Breast epithelium (tissue), 4 donors: ENCODE results near the gene CAMLG. TPM values are rescaled to one million over a fixed set of nuclear protein-coding genes. Genes with fewer than 3 reads are reported as not detected.

Experiments used
- DNase-seq, 2 donors: peaks; one replicate each; pipeline ENCODE4 v3.0.0-alpha.2; 2019; ENCODE audit warnings: low spot score in 2 of 2
- H3K27ac ChIP-seq, 2 donors: fragments of 200-600 bp; sonication (generic) in 1 of 2; one replicate each; pipeline ENCODE4 v1.5.1; 2016 to 2019; ENCODE audit warnings: mild to moderate bottlenecking in 1 of 2
- H3K27me3 ChIP-seq, 2 donors: fragments of 200-600 bp; sonication (generic) in 1 of 2; one replicate each; pipeline versions ENCODE4 v1.5.1 to v1.6.0; 2017 to 2019; ENCODE audit warnings: control low read depth in 1 of 2, mild to moderate bottlenecking in 1 of 2
- H3K36me3 ChIP-seq: fragments of 200-600 bp; one replicate; pipeline ENCODE4 v1.5.1; 2019
- H3K4me1 ChIP-seq, 2 donors: fragments of 200-600 bp; sonication (generic); one replicate each; pipeline ENCODE4 v1.5.1; 2016 to 2019; ENCODE audit warnings: control low read depth in 1 of 2
- H3K4me3 ChIP-seq, 3 donors: fragments of 200-600 bp; sonication (generic); 1 replicate in 2 of 3; 2 replicates in 1 of 3; pipeline ENCODE4 v1.5.1; 2016 to 2019; ENCODE audit warnings: mild to moderate bottlenecking in 3 of 3, moderate library complexity in 2 of 3
- H3K9me3 ChIP-seq, 2 donors: fragments of 200-600 bp; sonication (generic) in 1 of 2; one replicate each; pipeline ENCODE4 v1.5.1; 2016 to 2019; ENCODE audit warnings: control low read depth in 1 of 2
- CTCF ChIP-seq, 3 donors: fragments of 450-650 bp; IDR thresholded peaks; one replicate each; pipeline ENCODE4 v1.5.1; 2016 to 2017; ENCODE audit warnings: antibody characterized with exemption in 3 of 3, mild to moderate bottlenecking in 3 of 3, moderate library complexity in 3 of 3
- POLR2A ChIP-seq: fragments of 450-650 bp; IDR thresholded peaks from one replicate; pipeline ENCODE4 v1.6.1; 2016; ENCODE audit warnings: antibody characterized with exemption, mild to moderate bottlenecking, moderate library complexity
- POLR2AphosphoS5 ChIP-seq, 3 donors: sonication (generic); formaldehyde crosslinking; IDR thresholded peaks; one replicate each; pipeline ENCODE4 v1.6.1; 2017; ENCODE audit warnings: antibody characterized with exemption in 3 of 3
- intact Hi-C: fragments of 100-400 bp; cut with DNase I; formaldehyde crosslinking; loops from one replicate; pipeline ENCODE4 v1.15.1; 2023; ENCODE audit warnings: low total_unique reads
- total RNA-seq, 3 donors: library from RNA; depleted of rRNA; stranded (reverse); fragments of >200 nt; gene quantifications; one replicate each; pipeline ENCODE4 v1.1.0, GENCODE V29; 2016

CAMLG gene
- total RNA-seq, 3 donors from 2014 or later = 41.4 to 57.4 (median 53.4) TPM

DNA sequence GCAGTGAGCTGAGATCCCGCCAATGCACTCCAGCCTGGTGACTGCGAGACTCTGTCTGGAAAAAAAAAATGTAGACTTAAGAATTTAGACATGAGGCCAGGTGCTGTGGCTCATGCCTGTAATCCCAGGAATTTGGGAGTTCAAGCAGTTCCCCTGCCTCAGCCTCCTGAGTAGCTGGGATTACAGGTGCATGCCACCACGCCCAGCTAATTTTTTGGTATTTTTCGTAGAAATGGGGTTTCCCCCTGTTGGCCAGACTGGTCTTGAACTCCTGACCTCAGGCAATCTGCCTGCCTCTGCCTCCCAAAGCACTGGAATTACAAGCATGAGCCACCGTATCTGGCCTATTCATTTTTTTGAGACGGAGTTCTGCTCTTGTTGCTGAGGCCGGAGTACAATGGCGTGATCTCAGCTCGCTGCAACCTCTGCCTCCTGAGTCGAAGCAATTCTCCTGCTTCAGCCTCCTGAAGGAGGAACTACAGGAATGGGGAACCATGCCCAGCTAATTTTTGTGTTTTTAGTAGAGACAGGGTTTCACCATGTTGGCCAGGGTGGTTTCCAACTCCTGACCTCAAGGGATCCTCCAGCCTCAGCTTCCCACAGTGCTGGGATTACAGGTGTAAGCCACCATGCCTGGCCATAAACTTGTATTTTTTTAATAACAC, 34.2 kb downstream of the CAMLG start:
- no peaks in the 10 kb centered on the region for H3K27me3 ChIP-seq
- no peak for DNase-seq
- H3K36me3 ChIP-seq = peaks cover 7% of the 10 kb centered on the region
- H3K27ac ChIP-seq = no peak overlapping the region
- H3K4me1 ChIP-seq = no peaks in the 10 kb centered on the region
- no peak overlapping the region for H3K4me3 ChIP-seq
- no peaks in the 10 kb centered on the region for H3K9me3 ChIP-seq
- intact Hi-C loops = no loop called here
- no peak for TF ChIP-seq CTCF (IDR thresholded peaks at IDR 0.05)
- no peak for TF ChIP-seq POLR2AphosphoS5 (IDR thresholded peaks at IDR 0.05)
- no peak for TF ChIP-seq POLR2A

GRCh38 chr5:134777366-134777765, 39.0 kb downstream of the CAMLG start:
- no peak overlapping the region for H3K4me3 ChIP-seq
- intact Hi-C loops = no loop called here
- H3K4me1 ChIP-seq = no peaks in the 10 kb centered on the region
- peaks cover 8% of the 10 kb centered on the region for H3K36me3 ChIP-seq
- DNase-seq = no peak
- H3K27ac ChIP-seq = no peak overlapping the region
- no peaks in the 10 kb centered on the region for H3K9me3 ChIP-seq
- TF ChIP-seq POLR2AphosphoS5 (IDR thresholded peaks at IDR 0.05) (no peak), CTCF (IDR thresholded peaks at IDR 0.05) (no peak), POLR2A (no peak)
- no peaks in the 10 kb centered on the region for H3K27me3 ChIP-seq

DNA sequence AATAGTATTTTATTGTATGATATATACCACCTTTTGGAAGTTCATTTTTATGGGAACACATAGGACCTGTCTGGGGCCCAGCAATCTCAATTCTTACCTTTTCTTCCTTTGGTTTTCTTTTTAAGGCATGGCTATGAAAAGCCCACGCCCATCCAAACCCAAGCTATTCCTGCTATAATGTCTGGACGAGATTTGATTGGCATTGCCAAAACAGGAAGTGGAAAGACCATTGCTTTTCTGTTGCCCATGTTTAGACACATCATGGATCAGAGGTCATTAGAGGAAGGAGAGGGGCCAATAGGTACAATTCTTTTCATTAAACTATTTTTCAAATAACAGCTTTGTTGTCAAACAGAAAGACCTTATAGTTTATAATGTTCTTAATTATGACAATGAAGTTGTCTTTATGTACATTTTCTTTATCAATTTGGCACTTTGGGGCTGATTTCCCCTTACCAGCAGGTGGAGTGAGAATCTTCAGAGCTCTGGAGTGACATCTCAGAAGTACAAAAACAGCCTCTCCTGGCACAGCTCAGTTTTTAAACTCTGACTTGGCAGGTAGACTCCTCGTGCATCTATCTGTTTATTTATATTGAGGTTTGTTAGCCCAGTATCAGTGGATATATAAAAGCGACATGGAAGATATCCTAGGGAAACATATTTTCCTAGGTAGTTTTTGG, 46.0 kb downstream of the CAMLG start:
- H3K36me3 ChIP-seq = no peaks in the 10 kb centered on the region
- no peaks in the 10 kb centered on the region for H3K4me1 ChIP-seq
- no peak for DNase-seq
- intact Hi-C loops = no loop called here
- TF ChIP-seq POLR2A = no peak
- TF ChIP-seq POLR2AphosphoS5 (IDR thresholded peaks at IDR 0.05) = no peak
- no peak for TF ChIP-seq CTCF (IDR thresholded peaks at IDR 0.05)
- no peak overlapping the region for H3K4me3 ChIP-seq
- H3K27ac ChIP-seq = no peak overlapping the region
- no peaks in the 10 kb centered on the region for H3K27me3 ChIP-seq
- no peaks in the 10 kb centered on the region for H3K9me3 ChIP-seq

DNA sequence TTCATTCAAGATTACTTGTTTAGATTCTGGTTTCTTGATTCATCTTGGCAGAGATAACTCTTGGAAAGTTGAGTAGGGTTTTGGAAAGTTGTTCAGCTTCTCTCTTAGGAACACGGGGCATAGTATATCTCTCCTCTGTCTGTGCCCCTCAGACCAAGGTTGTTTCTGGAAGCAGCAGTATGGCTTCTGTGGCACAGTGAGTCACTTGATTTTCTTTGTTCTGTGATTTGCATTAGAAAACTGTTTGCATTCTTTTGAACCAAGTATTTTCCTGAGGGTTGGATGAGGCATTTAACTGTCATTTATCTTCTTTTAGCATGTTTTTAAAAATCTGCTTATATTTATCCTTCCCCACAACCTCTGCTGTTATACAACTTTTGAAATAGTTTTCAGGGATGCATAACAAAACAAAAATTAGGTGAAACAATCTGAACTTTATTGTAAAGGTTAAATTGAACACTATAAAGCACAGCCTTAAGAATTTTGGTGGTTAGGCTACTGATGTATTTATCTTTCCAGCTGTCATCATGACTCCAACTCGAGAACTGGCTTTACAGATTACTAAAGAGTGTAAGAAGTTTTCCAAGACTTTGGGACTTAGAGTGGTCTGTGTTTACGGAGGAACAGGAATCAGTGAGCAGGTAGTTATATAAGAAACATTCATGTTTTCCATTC, 46.7 kb downstream of the CAMLG start:
- Histone ChIP-seq H3K4me1 (no peaks in the 10 kb centered on the region), H3K27ac (no peak overlapping the region), H3K4me3 (no peak overlapping the region), H3K27me3 (no peaks in the 10 kb centered on the region), H3K9me3 (no peaks in the 10 kb centered on the region), H3K36me3 (peaks cover under 1% of the 10 kb centered on the region)
- no peak for TF ChIP-seq POLR2A
- no peak for TF ChIP-seq CTCF (IDR thresholded peaks at IDR 0.05)
- TF ChIP-seq POLR2AphosphoS5 (IDR thresholded peaks at IDR 0.05) = no peak
- intact Hi-C loops = loop anchor here (5.0 kb wide), 1 partner anchor 448 kb away; no protein-coding TSS in a partner anchor
- DNase-seq = no peak

- no peak for DNase-seq
- no peak overlapping the region for H3K27ac ChIP-seq
- H3K36me3 ChIP-seq = peaks cover 5% of the 10 kb centered on the region
- no peaks in the 10 kb centered on the region for H3K27me3 ChIP-seq
- no peaks in the 10 kb centered on the region for H3K4me1 ChIP-seq
- no peak for TF ChIP-seq POLR2A
- no peak overlapping the region for H3K4me3 ChIP-seq
- H3K9me3 ChIP-seq = no peaks in the 10 kb centered on the region
- intact Hi-C loops = loop anchor here (5.0 kb wide), 1 partner anchor 450 kb away; no protein-coding TSS in a partner anchor
Observed at GRCh38 chr5:134787692-134788091, 49.3 kb downstream of the CAMLG start.
